D721Med (cell line): Measurements from ENCODE around the gene FBXO48.
"Not testable (repeated sequence)": the region's sequence is repeated elsewhere in the genome, so short reads cannot be mapped to it uniquely, and the experiment has no call there.

Experiments
- DNase-seq: peaks from one replicate; pipeline ENCODE4 v3.0.0; 2011; ENCODE audit warnings: low spot score; ENCODE audit not compliant: insufficient read length
- FAIRE-seq: peaks from 2 replicates; lab custom pipeline; 2011; peaks lifted over from hg19 to GRCh38; lab: Jason Lieb, UNC
- CTCF ChIP-seq: IDR thresholded peaks from 2 replicates; pipeline ENCODE4 v1.5.1; 2012; ENCODE audit warnings: mild to moderate bottlenecking, control low read depth; ENCODE audit not compliant: insufficient read depth; ENCODE audit errors: missing control alignments

The FBXO48 gene

DNA sequence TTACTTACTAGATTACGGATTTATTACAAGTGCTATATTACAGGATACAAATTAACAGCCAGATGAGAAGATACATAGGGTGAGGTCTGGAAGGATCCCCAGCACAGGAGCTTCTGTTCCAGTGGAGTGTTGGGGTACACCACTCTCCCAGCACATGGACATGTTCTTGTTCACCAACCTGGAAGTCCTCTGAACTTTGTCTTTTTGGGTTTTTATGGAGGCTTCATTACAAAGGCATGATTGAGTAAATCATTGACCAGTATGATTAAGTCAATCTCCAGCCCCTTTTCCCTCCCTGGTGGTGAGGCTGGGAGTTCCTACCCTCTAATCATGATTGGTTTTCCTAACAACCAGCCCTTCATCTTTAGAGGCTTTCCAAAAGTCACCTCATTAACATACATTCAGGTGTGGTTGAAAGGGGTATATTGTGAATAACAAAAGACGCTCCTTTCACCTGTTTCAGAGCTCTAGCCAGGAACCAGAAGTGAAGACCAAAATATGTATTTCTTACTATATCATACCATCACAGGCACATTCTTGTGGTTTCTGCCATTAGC lies 38.6 kb upstream of the FBXO48 start:
- TF ChIP-seq CTCF, result no peak
- FAIRE-seq, result no peak
- DNase-seq, result no peak

- no peak for TF ChIP-seq CTCF
- DNase-seq (no peak), FAIRE-seq (no peak)
Measured at GRCh38 chr2:68501768-68502167, 34.7 kb upstream of the FBXO48 start.

DNA sequence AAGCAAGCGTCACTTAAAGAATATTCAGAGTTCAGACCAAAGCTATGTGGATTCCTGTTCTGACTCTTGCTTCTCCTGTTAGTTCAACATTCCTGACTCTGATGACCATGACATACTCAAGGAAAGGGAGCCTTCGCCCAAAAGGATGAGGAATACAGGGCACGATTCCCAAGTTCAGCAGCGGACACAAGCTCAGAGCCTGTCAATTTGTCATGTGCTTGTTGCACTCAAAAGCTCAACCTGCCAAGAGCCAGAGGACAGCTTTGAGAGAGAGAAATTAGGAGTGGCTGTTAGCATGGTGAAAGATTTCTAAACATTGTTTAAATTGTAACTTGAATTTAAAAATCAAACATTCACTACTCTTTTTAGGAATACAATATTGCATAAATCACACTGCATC lies 33.6 kb upstream of the FBXO48 start:
- no peak for TF ChIP-seq CTCF
- FAIRE-seq, result no peak
- DNase-seq, result no peak

DNA sequence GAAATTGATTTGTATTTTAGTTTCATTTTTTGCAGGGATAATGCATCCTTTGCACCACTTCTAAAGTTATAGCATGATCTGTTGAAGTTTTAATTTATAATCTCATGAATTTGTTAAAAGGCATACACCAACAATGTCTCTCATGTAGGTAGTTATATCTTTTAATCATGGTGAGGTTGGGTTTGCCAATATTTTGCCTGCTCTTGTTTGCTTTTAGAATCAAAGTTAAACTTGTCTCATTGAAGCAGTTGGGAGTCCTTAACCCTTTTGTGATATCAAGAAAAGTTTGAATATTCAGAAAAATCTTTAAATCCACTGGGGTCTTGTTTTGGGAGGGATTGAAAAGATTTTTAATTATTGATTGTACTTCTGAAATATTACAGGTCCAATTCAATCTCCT lies 32.0 kb upstream of the FBXO48 start:
- no peak for DNase-seq
- no peak for FAIRE-seq
- TF ChIP-seq CTCF, result no peak

- DNase-seq (no peak), FAIRE-seq (no peak)
- TF ChIP-seq CTCF, result no peak
Measured at GRCh38 chr2:68491582-68491981, 24.5 kb upstream of the FBXO48 start.

DNA sequence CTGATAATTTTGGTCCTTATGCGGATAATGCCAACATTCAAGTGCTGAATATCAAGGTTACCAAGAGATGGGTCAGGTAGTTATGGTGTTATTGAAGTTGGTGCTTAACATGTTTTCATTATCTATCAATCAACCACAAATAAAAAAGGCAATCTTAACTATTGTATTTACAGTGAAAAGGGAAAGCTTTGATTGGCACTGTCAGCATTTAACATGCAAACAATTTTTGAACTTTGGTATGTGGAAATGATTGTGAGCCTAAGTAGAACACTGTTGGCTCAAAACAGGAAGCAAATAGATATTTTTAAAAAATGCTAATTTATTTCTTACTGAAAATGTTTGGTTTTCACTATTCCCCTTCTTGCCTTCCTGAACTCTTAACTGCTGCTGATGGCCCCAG lies 22.2 kb upstream of the FBXO48 start:
- no peak for FAIRE-seq
- TF ChIP-seq CTCF, result no peak

GRCh38 chr2:68488605-68489004 lies 21.5 kb upstream of the FBXO48 start:
- FAIRE-seq, DNase-seq: not testable (repeated sequence)

More for the DNA sequence above, 22.2 kb upstream of the FBXO48 start:
- no peak for DNase-seq
